Colonic mucosa (tissue), 4 donors: ENCODE results near the gene ZNF74. TPM values are rescaled to one million over a fixed set of nuclear protein-coding genes. Genes with fewer than 3 reads are reported as not detected.
"Not testable (repeated sequence)": the region's sequence is repeated elsewhere in the genome, so short reads cannot be mapped to it uniquely, and the experiment has no call there.

ENCODE experiments used
- DNase-seq: peaks from one replicate; pipeline ENCODE4 v3.0.0-alpha.2; 2020
- H3K27ac ChIP-seq: fragments of 200-600 bp; one replicate; pipeline ENCODE4 v1.8.0; 2021
- H3K27me3 ChIP-seq: fragments of 200-600 bp; one replicate; pipeline ENCODE4 v1.8.0; 2021
- H3K36me3 ChIP-seq: fragments of 200-600 bp; one replicate; pipeline ENCODE4 v1.8.0; 2021
- H3K4me1 ChIP-seq: fragments of 200-600 bp; one replicate; pipeline ENCODE4 v1.8.0; 2021; ENCODE audit warnings: mild to moderate bottlenecking
- H3K4me3 ChIP-seq: fragments of 200-600 bp; one replicate; pipeline ENCODE4 v1.8.0; 2021
- H3K9ac ChIP-seq, 2 donors: one replicate each; pipeline ENCODE4 v1.7.0; 2013; ENCODE audit warnings: control low read depth in 2 of 2, low read depth in 2 of 2, low read length in 2 of 2
- H3K9me3 ChIP-seq: fragments of 200-600 bp; one replicate; pipeline ENCODE4 v1.8.0; 2021
- CTCF ChIP-seq: fragments of 200-600 bp; IDR thresholded peaks from one replicate; pipeline ENCODE4 v1.8.0; 2022; ENCODE audit warnings: antibody characterized with exemption, mild to moderate bottlenecking
- intact Hi-C: fragments of 100-400 bp; cut with DNase I; formaldehyde crosslinking; loops from one replicate; pipeline ENCODE4 v1.14.1; 2022
- total RNA-seq, 2 donors: library from RNA; stranded (reverse); fragmentation: NEBNext Ultra II Directional in 1 of 2; extraction: Animal tissue kit (Norgen Biotek cat#: 25700) in 1 of 2; gene quantifications; one replicate each; pipeline ENCODE4 v1.2.1, GENCODE V29; 2021
- donor health status: healthy.
- donor health status: DM: no; HTN: no; CAD: no.
- donor health status: DM: no; HTN: no; CAD: no.

Gene ZNF74
- 1 to 10 TPM; 6.2 to 7.8 TPM for total RNA-seq

GRCh38 chr22:20393705-20394476 lies at the start of gene ZNF74:
TSS of gene ZNF74 (plus strand) at chr22:20394151. CDS start at chr22:20394629, 478 bp downstream.
- no peaks in the 10 kb centered on the region for H3K27me3 ChIP-seq
- peak within 1 kb of the TSS; percentile 88 for H3K4me3 ChIP-seq
- TF ChIP-seq CTCF, result no peak
- no peaks in the 10 kb centered on the region for H3K9me3 ChIP-seq
- intact Hi-C loops, result no loop called here
- H3K9ac ChIP-seq, result peak within 1 kb of the TSS; percentile 66 to 72
- no peaks in the 10 kb centered on the region for H3K36me3 ChIP-seq
- peak; percentile 88 for DNase-seq
- peaks cover 7% of the 10 kb centered on the region for H3K4me1 ChIP-seq
- H3K27ac ChIP-seq, result peak within 1 kb of the TSS; percentile 57

- H3K9ac ChIP-seq, H3K36me3 ChIP-seq, H3K27me3 ChIP-seq, H3K9me3 ChIP-seq, H3K27ac ChIP-seq, intact Hi-C loops, DNase-seq, H3K4me1 ChIP-seq, H3K4me3 ChIP-seq: not testable (repeated sequence)
Measured at GRCh38 chr22:20346553-20346952, 47.4 kb upstream of the ZNF74 start.

- H3K9ac ChIP-seq, H3K36me3 ChIP-seq, H3K27ac ChIP-seq, H3K4me1 ChIP-seq, H3K4me3 ChIP-seq, H3K27me3 ChIP-seq, H3K9me3 ChIP-seq, intact Hi-C loops, DNase-seq: not testable (repeated sequence)
Measured at GRCh38 chr22:20352536-20352935, 41.4 kb upstream of the ZNF74 start.

- no peak for DNase-seq
- intact Hi-C loops, result no loop called here
- H3K27ac ChIP-seq, result no peak overlapping the region
- TF ChIP-seq CTCF, result no peak
- H3K9me3 ChIP-seq, result no peaks in the 10 kb centered on the region
- no peaks in the 10 kb centered on the region for H3K27me3 ChIP-seq
- no peak overlapping the region for H3K9ac ChIP-seq
- no peak overlapping the region for H3K4me3 ChIP-seq
- no peaks in the 10 kb centered on the region for H3K36me3 ChIP-seq
- no peaks in the 10 kb centered on the region for H3K4me1 ChIP-seq
Measured at GRCh38 chr22:20354238-20354975, 39.5 kb upstream of the ZNF74 start.

GRCh38 chr22:20355939-20356636 lies 37.9 kb upstream of the ZNF74 start:
- intact Hi-C loops, H3K4me3 ChIP-seq, H3K36me3 ChIP-seq, H3K9ac ChIP-seq, H3K27ac ChIP-seq, H3K27me3 ChIP-seq, H3K9me3 ChIP-seq, DNase-seq, H3K4me1 ChIP-seq: not testable (repeated sequence)

- DNase-seq, H3K9me3 ChIP-seq: not testable (repeated sequence)
Measured at GRCh38 chr22:20356906-20357305, 37.0 kb upstream of the ZNF74 start.

GRCh38 chr22:20357967-20358366 lies 36.0 kb upstream of the ZNF74 start:
- H3K9me3 ChIP-seq, H3K9ac ChIP-seq, DNase-seq, H3K27me3 ChIP-seq, H3K27ac ChIP-seq, intact Hi-C loops, H3K4me3 ChIP-seq, H3K36me3 ChIP-seq, H3K4me1 ChIP-seq: not testable (repeated sequence)

More at GRCh38 chr22:20356906-20357305, 37.0 kb upstream of the ZNF74 start:
- H3K27me3 ChIP-seq, H3K27ac ChIP-seq, H3K36me3 ChIP-seq, H3K9ac ChIP-seq, H3K4me1 ChIP-seq, intact Hi-C loops, H3K4me3 ChIP-seq: not testable (repeated sequence)

- H3K36me3 ChIP-seq, H3K9me3 ChIP-seq, H3K9ac ChIP-seq, DNase-seq, H3K4me1 ChIP-seq, H3K4me3 ChIP-seq, H3K27ac ChIP-seq, H3K27me3 ChIP-seq, intact Hi-C loops: not testable (repeated sequence)
Measured at GRCh38 chr22:20358503-20359239, 35.3 kb upstream of the ZNF74 start.

GRCh38 chr22:20360261-20360660 lies 33.7 kb upstream of the ZNF74 start:
- H3K27me3 ChIP-seq, H3K36me3 ChIP-seq, H3K4me1 ChIP-seq, H3K9ac ChIP-seq, H3K4me3 ChIP-seq, intact Hi-C loops, H3K9me3 ChIP-seq, DNase-seq, H3K27ac ChIP-seq: not testable (repeated sequence)

- H3K4me3 ChIP-seq, H3K4me1 ChIP-seq, H3K9ac ChIP-seq, H3K9me3 ChIP-seq, H3K27me3 ChIP-seq, H3K27ac ChIP-seq, H3K36me3 ChIP-seq, DNase-seq, intact Hi-C loops: not testable (repeated sequence)
Measured at GRCh38 chr22:20360866-20361751, 32.8 kb upstream of the ZNF74 start.
